ENCODE results near the gene WDR7.

The WDR7 gene

DNA sequence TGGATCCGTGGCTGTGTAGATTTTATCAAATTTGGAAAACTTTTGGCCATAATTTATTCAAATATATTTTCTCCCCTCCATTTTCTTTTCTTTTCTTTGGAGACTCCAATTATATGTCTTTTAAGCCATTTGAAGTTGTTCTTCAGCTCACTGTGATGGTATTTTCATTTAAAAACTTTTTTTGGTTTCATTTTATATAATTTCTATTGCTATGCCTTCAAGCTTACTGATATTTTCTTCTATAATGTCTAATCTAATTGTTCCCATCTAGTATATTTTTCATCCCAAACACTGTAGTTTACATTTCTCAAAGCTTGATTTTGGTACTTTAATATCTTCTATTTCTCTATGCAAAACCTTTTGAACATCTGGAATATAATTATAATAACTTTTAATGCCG, 72.5 kb downstream of the WDR7 start:
- FAIRE-seq = no peak

DNA sequence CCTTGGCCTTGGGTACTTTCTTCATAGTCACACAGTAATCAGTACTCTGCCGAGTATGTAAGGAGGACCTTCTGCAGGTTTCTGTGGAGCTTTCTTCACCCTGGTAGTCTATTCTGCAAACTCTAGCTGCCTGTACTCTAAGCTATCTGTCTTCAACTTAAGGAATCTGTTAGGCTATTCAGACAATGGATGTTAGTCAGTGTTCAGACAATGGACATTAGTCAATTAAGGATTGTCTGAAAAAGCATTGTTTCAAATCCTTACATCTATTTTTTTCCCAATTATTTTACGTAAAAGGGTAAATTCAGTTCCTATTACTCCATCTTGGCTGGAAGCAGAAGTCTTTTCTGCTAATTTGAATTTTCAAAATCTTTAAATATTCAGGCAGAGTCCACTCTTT, 75.7 kb downstream of the WDR7 start:
- FAIRE-seq = no peak

DNA sequence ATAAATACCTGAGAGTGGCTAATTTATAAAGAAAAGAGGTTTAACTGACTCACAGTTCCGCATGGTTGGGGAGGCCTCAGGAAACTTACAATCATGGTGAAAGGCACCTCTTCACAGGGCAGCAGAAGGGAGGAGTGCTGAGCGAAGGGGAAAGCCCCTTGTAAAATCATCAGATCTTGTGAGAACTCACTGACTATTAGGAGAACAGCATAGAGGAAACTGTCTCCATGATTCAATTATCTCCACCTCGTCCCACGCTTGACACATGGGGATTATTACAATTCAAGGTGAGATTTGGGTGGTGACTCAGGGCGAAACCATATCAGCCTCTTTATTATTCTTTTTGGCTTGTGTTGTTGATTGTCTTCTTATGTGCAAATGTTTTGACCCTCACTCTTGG, 76.2 kb downstream of the WDR7 start:
- no peak for FAIRE-seq

DNA sequence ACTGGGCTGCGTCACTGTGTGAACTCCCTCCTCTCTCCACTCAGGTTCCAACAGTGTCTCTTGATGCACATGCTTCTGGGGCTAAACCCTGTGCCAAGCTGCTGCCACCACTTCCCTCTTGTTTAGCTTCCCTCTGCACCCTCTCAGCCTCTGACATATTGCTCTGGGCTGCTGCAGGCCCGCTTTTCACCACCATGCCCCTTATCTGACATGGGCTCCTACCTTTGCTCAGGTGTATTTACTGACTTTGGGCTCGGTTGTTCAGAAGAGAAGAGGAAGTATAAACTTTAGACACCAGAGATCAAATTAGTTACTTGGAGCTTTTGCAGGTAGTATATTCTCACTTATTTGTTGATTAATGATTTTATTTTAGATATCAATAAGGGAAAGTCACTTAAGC, 77.6 kb downstream of the WDR7 start:
- no peak for FAIRE-seq

DNA sequence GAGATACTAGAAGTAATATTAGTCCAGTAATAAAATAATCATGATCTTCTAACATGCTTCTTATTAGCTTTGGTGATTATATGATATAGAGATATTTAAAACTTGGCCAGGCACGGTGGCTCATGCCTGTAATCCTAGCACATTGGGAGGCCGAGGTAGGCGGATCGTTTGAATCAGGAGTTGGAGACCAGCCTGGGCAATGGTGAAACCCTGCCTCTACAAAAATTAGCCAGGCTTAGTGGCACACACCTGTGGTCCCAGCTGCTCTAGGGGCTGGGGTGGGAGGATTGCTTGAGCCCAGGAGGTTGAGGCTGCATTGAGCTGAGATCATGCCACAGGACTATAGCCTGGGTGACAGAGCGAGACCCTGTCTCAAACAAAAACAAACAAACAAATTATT, 87.0 kb downstream of the WDR7 start:
- no peak for FAIRE-seq

DNA sequence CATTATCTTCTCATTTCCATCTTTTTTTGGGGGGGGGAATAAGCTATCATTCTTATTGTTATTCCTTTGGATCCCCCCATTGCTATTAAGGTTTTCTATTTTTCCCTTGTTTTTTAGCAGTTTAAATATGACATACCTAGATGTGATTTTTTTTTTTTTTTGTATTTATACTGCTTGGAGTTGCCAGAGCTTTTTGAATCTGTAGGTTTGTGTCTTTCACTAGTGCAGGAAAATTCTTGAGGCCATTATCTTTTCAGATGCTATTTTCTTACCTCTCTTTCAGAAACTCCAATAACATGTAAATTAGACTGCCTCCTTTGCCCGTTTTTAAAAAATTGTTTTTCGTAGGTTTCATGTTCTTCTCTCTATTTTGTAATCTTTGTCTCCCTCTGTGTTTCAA, 88.6 kb downstream of the WDR7 start:
- no peak for FAIRE-seq

DNA sequence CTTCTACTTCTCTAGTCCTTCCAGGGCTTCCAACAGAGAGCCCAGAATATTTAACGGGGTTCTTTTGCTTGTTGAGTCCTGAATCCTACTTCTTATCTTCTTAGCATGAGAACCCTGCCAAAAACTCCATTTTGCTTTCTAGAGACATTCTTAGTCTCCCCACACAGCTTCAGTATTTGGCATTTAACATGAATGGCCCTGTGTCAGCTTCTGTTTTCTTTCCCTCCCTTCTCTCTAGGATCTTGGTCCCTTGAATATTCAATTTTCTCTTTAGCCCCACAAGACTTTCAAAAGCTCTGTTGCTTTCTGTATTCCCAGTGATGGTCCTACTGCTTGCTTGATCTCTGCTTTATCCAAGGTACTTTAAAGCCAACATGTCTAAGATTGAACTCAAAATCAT, 89.5 kb downstream of the WDR7 start:
- no peak for FAIRE-seq

DNA sequence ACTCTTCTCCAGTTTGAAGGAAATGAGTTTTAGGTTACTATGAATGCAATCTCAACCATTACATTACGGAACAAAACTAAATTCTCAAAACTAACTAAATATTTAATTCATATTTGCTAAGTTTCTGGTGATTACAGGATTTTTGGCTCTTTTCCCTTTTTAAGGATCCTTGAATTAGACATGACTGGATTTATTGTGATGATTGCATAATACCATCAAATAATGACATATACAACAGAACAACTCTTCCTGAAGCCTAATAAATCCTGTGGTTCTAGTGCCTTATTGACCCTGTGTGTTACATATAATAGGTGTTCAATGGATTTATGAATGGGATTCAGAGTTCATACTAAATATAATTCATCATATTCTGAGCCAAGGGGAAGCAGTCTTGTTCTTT, 90.5 kb downstream of the WDR7 start:
- FAIRE-seq = no peak

DNA sequence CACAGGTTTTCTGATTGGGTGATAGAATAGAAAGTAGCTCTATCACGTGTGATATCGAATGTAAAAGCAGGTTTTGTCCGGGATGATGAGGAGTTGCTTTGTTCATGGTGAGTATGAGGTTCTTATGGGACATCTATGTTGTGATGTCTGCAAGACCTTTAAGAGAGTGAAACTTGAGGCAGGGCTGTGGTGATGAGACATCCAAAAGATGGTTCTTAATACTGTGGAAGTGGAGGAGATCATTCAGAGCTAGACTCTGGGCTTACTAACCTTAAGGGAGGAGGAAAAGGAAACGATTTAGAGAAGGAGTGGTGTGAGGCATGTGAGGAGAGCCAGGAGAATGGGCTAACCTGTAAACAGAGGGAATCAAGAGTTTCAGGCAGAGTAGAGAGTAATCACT, 92.0 kb downstream of the WDR7 start:
- no peak for FAIRE-seq

DNA sequence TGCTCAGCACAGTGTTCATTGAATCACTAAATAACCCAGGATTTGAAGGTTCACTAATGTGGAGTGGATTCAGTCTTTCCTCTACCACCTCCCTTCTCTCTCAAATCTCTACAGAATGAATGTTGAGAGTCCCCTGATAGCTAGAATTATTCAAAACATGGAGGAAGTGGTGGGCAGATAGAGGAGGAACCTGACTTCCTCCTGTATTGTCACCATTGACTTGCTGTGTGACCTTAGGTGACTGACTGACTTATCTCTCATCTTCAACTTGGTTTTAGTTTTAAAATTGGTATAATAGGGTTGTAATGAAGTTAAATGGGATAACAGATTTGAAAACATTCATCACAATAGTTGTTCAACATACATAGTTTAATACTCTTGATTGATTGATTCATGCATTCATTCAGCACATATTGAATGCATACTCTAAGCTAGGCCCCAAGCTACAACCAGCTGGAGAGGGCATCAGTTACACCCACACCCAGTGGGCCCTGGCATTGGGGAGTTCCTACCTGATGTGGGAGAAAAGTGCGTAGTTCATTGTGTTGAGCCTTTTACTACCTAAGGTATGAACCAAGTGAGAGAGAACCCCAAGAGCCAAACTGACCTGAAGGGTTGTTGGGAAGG, 96.0 kb downstream of the WDR7 start:
- FAIRE-seq = no peak

DNA sequence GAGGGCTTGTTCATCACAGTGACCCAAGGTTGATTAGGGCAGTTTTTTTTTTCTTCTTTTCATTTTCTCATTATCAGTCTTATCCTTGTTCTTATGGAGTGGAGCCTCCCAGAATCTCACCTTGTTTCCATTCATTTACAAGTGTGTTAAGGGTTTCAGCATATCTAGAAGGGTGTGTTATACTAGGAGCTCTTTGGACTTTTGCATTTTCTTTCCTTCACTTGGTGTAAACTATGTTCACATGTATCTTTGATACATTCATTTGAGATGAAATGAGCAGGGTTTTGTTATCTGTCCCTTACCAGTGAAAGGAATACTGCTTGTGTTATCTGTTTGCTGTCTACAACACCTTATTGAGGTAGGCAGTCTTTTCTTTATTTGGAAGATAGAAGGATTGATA, 96.7 kb downstream of the WDR7 start:
- FAIRE-seq = no peak

DNA sequence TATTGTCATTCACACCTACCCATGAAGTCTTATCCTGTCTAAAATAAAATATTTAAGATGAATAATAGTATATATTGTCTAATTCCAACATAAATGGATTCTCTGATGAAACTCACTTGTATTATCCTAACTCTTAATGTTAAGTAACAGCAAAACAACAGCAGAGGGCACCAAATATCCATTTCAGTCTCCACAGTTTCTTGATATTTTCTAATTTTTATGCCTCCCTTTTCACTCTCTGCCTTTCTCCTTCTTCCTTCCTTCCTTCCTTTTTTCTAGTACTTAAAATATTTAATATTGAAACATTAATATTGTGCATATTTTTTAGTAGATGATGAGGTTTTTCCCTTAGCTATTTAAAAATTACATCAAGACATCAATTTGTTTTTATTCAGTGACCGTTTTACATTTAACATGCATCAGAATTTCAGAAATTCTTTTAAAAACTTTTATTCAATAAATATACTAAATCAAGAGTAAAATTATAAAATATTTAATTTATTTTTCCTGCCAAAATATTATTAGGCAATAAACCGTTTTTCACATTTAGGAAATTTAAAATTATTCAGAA, 97.6 kb downstream of the WDR7 start:
- FAIRE-seq = peak; percentile 81

DNA sequence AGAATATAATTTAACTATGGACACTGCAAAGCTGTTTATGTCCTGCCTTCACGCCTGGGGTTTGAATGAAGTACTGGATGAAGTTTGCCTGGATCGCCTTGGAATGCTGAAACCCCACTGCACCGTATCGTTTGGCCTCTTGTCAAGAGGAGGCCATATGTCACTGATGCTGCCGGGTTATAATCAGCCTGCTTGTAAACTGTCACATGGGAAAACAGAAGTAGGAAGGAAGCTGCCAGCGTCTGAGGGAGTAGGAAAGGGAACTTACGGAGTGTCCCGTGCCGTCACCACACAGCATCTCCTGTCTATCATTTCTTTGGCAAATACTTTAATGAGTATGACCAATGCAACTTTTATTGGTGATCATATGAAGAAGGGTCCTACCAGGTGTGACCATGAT, 105.8 kb downstream of the WDR7 start:
- FAIRE-seq = no peak

DNA sequence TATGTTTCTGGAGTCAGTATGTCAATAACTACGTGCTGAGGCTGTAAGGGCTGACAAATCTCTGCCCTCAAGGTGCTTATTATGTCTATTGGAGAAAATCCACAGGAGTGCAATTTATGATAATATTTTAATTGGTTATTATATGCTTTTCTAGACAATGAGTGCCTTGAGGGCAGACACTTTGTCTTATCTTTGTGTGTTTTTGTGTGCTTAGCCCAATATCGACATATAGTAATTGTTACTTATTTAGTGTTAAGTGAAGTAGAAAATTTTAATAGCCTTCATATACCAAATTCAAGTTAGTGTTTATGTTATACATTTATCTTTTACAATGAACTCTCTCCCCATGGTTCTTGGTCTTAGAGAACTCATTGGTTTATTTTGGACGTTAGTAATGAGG, 118.9 kb downstream of the WDR7 start:
- FAIRE-seq = no peak

DNA sequence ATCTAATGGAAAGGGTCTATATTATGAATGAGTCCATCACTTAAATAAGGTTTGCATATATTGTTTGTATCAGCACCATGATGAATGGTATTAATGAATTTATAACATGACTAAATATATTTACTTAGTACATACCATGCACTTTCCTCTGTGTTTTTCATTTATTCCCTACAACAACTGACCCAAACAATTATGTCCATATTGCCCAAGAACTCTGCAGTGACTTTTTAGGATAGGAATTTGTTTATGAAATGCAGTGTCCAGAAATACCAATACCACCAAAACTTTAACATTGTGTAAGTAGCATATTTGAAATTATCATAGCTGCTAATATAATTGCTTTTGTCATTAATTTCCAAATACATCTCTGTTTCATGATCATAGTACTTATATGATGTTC, 119.7 kb downstream of the WDR7 start:
- no peak for FAIRE-seq

DNA sequence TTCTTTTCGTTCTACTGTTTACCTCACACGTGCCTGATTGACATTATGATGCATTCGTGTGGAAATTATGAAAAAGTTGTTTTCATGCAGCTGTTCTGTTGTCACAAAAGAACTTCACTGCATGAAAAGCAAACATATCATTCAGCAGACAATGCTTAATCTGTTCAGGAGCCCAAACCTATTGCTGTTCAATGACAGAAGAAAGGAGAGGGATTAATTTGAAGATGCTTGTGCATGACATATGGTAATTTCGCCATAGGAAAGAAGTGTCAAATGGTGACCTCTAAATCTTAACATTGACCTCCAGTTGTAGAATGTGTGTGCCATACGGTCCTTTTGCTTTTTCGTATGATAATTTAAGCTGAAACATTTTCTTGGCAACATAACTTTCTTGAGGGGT, 124.5 kb downstream of the WDR7 start:
- FAIRE-seq = no peak

DNA sequence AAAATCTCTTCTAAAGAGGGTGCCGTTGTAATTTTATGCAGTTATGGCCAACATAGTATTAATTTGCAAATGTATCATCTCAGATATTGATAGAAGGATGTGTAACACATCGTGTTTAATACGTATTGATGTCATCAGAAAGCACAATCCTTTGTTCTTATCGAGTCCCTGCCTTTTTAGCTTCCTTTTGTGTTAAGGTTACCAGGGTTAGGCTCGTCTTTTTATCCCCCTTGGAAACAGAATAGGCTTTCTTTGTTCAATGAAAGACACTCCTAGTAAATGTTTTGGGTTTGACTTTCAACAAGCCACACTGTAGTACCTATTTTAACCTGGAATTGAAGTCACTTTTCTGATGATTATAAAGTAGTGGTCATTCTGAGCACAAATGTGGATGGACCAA, 136.2 kb downstream of the WDR7 start:
- FAIRE-seq = no peak

DNA sequence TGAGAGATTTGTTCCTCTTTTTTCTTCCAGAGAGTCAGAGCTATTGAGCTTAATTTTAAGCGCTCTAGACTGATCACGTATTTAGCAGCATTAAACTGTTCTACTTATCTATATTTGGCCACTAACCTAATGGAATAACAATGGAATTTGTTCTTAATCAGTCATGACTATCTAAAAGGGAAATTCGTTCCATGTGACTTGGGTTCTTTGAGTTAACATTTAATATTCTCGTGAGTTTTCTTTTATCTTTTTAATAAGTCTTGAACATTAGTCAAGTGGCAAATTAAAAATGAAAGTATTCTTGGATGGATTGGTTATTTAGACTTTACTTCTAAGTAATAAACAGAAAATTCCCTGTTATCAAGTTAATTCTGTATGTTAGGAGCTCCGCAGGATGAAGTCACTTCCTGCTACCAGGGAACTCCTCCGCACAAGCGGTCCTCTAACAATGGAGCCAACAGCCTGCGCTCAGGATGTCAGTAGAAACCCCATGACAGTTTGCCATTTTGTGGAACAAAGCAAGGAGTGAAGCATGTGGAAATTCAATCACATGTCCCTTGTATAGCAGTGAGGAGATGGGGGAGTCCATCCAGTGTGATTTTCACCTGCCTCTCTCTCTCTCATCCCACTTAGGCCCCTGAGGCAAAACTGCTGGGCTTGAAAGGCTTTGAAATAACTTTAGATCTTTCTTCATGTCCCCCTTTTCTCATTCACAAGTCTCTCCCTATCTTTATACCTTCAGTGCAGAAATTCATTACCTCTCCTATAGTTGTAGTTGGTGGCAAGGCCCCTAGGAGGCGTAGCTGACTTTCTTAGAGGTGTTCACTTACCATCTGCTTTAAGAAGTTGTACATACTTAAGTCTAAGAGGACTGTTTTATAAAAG, 138.1 kb downstream of the WDR7 start:
- no peak for FAIRE-seq

DNA sequence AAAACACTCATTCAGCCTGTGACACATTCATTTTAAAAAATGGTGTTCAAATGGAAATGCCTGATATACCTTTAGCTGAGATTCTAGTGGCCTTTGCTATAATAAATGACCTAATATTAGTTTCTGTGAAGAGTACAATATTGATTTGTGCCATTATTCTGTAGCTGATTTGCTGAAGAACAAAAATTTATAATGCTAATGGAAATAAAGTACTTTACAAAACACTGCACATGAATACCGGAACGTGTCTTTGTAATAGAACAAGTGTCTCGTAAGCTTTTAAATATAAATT, 138.7 kb downstream of the WDR7 start:
- no peak for FAIRE-seq

DNA sequence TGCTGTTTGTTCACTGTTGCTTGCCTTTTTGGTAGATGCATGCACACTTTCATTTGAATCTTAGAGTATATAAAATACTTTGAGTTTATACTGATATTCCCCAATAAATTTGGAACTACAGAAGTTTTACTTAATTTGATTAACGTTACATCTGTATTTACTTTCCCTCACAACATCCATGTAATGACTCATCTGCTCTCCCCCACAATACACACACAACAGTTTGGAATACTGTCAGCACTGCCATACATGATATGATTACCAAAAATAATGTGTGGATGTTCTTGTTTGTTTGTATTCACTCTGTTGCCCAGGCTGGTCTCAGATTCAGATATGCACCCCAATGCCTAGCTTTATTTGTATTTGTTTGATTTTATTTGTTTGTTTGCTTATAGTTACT, 144.2 kb downstream of the WDR7 start:
- no peak for FAIRE-seq

DNA sequence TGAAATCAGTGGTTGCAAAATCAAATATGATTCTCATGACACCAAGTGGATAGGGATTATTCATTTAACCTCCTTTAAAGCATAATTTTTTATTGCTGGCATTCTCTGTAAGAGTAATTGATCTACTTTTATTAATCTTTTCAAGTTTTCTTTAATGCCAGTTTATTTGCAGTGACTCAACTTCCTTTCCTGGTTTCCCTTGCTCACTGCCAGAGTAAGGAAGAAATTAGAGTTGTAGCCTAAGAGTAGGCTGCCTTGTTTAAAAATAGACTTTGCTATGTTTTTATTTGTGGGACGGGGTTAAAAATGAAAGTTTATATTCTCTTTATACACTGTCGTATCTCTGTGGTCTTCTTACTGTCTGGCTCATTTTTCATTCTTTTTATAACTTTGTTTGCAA, 148.6 kb downstream of the WDR7 start:
- FAIRE-seq = no peak

DNA sequence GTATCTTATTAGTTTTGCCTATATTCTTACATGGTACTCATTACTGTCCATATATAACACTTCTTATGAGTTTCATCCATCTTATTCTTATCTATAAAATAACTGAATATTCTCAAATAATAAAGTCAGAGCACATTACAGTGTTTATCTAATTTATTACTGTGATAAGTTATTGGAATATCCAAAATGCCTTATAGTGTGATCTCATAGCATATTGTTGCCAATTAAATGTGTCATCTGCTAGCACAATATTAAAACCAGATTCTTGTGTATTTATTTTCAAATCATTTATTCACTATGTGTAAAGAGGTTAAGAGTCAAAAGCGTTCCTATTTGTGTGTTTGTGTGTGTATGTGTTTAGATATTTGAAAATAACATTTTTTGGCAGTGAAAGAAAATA, 151.9 kb downstream of the WDR7 start:
- no peak for FAIRE-seq

DNA sequence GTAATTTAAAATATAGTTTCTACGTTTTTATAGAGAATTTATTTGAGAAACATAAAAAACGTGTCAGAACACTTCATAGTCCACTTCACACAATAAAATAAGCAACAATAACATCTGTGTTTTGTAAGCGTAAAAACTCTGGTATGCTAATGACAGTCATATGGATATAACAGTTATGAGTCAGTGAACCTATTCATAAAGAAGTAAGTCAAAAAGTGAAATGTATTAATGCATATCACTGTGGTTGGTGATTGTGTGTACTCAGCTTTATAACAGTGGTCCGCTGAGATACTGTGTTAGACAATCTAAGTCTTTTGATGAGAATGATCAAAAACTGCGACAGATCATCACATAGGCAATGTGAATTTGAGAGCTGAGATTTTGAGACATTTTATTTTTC, 153.2 kb downstream of the WDR7 start:
- FAIRE-seq = peak; percentile 38

DNA sequence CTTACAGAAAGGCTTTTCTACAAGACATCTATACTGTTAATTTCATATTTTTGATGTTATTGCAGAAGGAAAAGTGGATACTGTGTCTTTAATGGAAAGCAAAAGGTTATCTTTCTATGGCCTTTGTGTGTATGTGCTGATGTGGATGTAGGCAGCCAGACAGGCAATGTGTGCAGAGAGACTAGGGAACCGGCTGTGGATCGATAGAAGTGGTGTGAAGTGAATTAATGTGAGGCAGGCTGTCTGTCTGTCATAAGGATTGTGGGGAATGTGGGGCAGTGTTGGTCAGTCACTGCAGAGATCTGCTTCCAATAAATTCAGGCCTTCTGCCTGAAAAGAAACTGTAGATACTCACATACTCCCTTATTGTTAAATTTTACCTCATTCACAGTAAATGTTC, 156.7 kb downstream of the WDR7 start:
- FAIRE-seq = no peak

DNA sequence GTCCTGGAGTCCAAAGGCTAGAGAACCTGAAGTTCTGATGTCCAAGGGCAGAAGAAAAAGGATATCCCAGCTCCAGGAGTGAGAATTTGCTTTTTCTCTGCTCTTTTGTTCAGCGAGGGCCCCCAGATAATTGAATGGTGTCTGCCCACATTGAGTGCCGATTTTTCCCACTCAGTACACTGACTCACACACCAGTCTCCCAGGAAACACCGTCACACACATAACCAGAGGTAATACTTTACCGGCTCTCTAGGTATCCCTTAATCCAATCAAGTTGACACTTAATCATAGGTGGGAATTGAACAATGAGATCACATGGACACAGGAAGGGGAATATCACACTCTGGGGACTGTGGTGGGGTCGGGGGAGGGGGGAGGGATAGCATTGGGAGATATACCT, 161.5 kb downstream of the WDR7 start:
- no peak for FAIRE-seq

All from colon (tissue), 2 donors.